ENCODE results near the gene NDOR1. TPM values are rescaled to one million over a fixed set of nuclear protein-coding genes. Genes with fewer than 3 reads are reported as not detected.

NDOR1 gene
- total RNA-seq, 4 donors from 2014 or later, result 9.0 to 16.6 (median 15.4) TPM

DNA sequence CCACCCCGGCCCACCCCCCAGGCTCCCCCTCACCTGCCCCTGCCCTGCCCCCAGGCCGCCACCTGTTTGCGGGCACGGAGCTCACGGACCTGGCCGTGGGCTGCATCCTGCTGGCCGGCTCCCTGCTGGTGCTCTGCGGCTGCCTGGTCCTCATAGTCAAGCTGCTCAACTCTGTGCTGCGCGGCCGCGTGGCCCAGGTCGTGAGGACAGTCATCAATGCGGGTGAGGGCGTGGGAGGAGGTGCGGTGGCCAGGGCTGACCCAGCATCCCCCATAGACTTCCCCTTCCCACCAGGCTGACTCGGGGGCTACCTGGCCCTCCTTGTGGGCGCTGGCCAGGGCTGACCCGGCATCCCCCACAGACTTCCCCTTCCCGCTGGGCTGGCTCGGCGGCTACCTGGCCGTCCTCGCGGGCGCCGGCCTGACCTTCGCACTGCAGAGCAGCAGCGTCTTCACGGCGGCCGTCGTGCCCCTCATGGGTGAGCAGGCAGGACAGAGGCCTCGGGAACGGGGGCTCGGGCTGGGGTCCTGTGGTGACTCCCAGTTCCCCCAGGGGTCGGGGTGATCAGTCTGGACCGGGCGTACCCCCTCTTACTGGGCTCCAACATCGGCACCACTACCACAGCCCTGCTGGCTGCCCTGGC is 28.7 kb downstream of the NDOR1 start:
- WGBS, 2 donors, result 50 to 76% methylated on average over 2 of the region's 40 CpGs
- Histone ChIP-seq H3K4me1 (peaks cover 14 to 35% of the 10 kb centered on the region in 2 donors), H3K36me3 (no peaks in the 10 kb centered on the region), H3K4me3 (replicated peaks in 1 of 3) (no peak overlapping the region), H3K9me3 (no peaks in the 10 kb centered on the region), H3K27me3 (no peaks in the 10 kb centered on the region), H3K27ac (no peak overlapping the region)
- no peak for DNase-seq
- no peak for TF ChIP-seq POLR2A (IDR thresholded peaks at IDR 0.05)
- TF ChIP-seq, protein P1, sequence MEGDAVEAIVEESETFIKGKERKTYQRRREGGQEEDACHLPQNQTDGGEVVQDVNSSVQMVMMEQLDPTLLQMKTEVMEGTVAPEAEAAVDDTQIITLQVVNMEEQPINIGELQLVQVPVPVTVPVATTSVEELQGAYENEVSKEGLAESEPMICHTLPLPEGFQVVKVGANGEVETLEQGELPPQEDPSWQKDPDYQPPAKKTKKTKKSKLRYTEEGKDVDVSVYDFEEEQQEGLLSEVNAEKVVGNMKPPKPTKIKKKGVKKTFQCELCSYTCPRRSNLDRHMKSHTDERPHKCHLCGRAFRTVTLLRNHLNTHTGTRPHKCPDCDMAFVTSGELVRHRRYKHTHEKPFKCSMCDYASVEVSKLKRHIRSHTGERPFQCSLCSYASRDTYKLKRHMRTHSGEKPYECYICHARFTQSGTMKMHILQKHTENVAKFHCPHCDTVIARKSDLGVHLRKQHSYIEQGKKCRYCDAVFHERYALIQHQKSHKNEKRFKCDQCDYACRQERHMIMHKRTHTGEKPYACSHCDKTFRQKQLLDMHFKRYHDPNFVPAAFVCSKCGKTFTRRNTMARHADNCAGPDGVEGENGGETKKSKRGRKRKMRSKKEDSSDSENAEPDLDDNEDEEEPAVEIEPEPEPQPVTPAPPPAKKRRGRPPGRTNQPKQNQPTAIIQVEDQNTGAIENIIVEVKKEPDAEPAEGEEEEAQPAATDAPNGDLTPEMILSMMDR (IDR thresholded peaks at IDR 0.05), result no peak
- intact Hi-C loops (cut with DNase I), result loop anchor here (5.0 kb wide), 1 partner anchor 117 kb away; no protein-coding TSS in a partner anchor

DNA sequence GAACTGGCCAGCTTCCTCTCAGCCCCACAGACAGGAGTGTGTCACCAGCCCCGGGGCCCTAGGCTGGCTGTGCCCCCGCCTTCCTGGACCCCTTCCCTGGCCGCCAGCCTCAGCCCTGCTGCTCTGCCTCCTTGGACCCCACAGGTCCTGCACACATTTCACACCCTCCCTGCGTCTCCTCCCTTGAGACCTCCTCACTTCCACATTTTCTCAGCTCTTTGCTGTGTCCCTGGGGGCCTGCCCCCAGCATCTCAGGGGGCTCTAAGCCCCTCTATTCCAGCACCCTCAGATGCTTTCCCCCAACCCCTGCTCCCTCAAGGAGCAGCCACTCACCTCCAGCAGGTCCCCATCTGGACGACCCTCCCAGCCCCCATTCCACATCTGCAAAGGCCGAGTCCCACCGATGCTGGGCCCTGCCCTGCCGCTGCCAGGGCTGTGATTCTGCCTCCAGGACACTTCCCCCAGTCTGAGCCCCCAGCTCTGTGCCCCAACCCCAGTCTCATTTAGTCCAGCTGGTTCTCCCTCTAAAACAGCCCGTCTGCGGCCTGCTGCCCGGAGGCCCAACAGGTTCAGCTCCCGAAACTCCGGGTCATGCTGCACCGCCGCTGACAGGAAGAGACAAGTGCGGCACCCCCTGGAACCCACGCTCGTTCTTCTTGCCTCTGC is 29.4 kb downstream of the NDOR1 start:
- Histone ChIP-seq H3K9me3 (no peaks in the 10 kb centered on the region), H3K4me1 (peaks cover 14 to 42% of the 10 kb centered on the region in 2 donors), H3K4me3 (replicated peaks in 1 of 3) (no peak overlapping the region), H3K27ac (no peak overlapping the region), H3K27me3 (no peaks in the 10 kb centered on the region), H3K36me3 (no peaks in the 10 kb centered on the region)
- no peak for TF ChIP-seq POLR2A (IDR thresholded peaks at IDR 0.05)
- TF ChIP-seq, protein P1 (IDR thresholded peaks at IDR 0.05), result no peak
- no peak for DNase-seq
- intact Hi-C loops (cut with DNase I), result loop anchor here (5.0 kb wide), 1 partner anchor 118 kb away; no protein-coding TSS in a partner anchor
- 86% methylated on average over 16 to 17 of the region's 18 CpGs for WGBS, 2 donors

DNA sequence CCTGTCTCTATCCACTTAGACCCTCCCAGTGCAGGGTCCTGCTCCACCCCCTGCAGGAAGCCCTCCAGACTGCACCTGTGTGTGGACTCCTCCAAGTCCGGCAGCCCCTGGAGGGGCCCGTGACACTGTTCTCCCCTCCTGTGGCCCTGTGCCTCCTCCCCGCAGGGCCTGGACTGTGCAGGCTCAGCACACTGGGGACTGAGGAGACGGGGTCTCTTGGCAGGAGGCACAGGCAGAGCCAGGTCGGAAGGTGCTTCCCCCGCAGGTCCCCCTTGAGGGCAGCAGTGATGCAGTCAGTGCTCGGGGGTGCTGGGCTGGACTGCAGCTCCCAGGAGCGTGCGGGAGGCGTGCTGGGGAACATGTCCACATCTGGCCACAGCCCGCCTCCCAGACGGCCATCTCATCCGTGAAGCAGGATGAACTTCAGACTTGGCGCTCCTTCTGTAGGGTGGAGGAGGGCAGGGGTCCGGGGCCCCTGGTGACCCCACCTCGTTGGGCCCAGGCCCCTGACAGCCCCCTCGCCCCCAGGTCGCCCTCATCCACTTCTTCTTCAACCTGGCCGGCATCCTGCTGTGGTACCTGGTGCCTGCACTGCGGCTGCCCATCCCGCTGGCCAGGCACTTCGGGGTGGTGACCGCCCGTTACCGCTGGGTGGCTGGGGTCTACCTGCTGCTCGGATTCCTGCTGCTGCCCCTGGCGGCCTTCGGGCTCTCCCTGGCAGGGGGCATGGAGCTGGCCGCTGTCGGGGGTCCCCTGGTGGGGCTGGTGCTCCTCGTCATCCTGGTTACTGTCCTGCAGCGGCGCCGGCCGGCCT is 30.1 kb downstream of the NDOR1 start:
- H3K4me1 ChIP-seq, result peaks cover 14 to 43% of the 10 kb centered on the region in 2 donors
- TF ChIP-seq, protein P1 (IDR thresholded peaks at IDR 0.05), result no peak
- no peak for TF ChIP-seq POLR2A (IDR thresholded peaks at IDR 0.05)
- no peaks in the 10 kb centered on the region for H3K36me3 ChIP-seq
- H3K4me3 ChIP-seq (replicated peaks in 1 of 3), result no peak overlapping the region
- DNase-seq, result no peak
- no peak overlapping the region for H3K27ac ChIP-seq
- intact Hi-C loops (cut with DNase I), result no loop called here
- no peaks in the 10 kb centered on the region for H3K27me3 ChIP-seq
- H3K9me3 ChIP-seq, result no peaks in the 10 kb centered on the region
- 68 to 75% methylated on average over 16 to 23 of the region's 35 CpGs for WGBS, 2 donors

DNA sequence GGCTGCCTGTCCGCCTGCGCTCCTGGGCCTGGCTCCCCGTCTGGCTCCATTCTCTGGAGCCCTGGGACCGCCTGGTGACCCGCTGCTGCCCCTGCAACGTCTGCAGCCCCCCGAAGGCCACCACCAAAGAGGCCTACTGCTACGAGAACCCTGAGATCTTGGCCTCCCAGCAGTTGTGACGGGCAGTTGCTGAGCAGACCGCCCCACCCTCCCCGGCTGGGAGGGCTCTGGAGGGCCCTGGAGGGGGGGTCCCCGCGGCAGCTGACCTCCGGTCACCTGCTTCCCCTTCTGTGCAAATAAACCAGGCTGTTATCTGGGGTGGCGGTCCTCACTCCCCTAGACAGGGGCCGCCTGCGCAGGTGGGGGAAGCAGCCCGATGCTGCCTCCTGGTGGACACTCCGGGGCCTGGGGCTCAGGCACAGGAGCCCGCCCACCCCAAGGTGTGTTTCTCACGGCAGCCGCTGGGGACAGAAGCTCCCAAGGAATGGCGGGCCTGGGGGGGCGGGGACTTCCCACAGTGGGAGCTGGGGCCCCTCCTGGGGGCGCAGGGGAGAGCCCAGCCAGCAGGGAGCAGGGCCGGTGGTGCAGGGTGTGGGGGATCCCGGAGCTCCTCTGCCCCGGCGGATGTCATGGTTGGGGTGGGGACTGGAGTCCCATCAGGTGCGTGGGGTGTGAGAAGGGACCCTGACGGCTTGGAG is 30.9 kb downstream of the NDOR1 start:
- 7 to 18% methylated on average over 5 to 15 of the region's 31 CpGs for WGBS, 2 donors
- intact Hi-C loops (cut with DNase I), result no loop called here
- H3K9me3 ChIP-seq, result no peaks in the 10 kb centered on the region
- H3K27me3 ChIP-seq, result no peaks in the 10 kb centered on the region
- no peak overlapping the region for H3K27ac ChIP-seq
- peak; percentile 89 to 93 for DNase-seq
- no peaks in the 10 kb centered on the region for H3K36me3 ChIP-seq
- H3K4me3 ChIP-seq (replicated peaks in 1 of 3), result no peak overlapping the region
- TF ChIP-seq, protein P1 (IDR thresholded peaks at IDR 0.05), result peak; percentile 98 to 100 (median 99)
- no peak for TF ChIP-seq POLR2A (IDR thresholded peaks at IDR 0.05)
- H3K4me1 ChIP-seq, result peaks cover 14 to 43% of the 10 kb centered on the region in 2 donors

All from thyroid gland (tissue), 4 donors.